SK-N-SH (cell line): ENCODE results near the gene MGLL.
"Not testable (repeated sequence)": the region's sequence is repeated elsewhere in the genome, so short reads cannot be mapped to it uniquely, and the experiment has no call there.

Experiments used
- CTCF ChIP-seq: fragments of 200-600 bp; sonication (generic); IDR thresholded peaks from 2 replicates; pipeline ENCODE4 v1.6.1; 2017; ENCODE audit warnings: antibody characterized with exemption, mild to moderate bottlenecking, moderate library complexity
- EP300 ChIP-seq, 2 experiments: IDR thresholded peaks; 2 replicates each; pipeline versions ENCODE4 v1.4.0 to v1.6.1; 2012; ENCODE audit warnings: borderline replicate concordance in 1 of 2, low read depth in 1 of 2, low read length in 1 of 2
- MXI1 ChIP-seq: IDR thresholded peaks from 2 replicates; pipeline ENCODE4 v1.6.1; 2012; ENCODE audit warnings: mild to moderate bottlenecking, low read depth, low read length, improper control_type of control experiment
- NFIC ChIP-seq: IDR thresholded peaks from 2 replicates; pipeline ENCODE4 v1.4.0; 2012; ENCODE audit warnings: borderline replicate concordance
- POLR2AphosphoS5 ChIP-seq: IDR thresholded peaks from 2 replicates; pipeline ENCODE4 v1.6.1; 2012; ENCODE audit warnings: low read depth, low read length
- RFX5 ChIP-seq: IDR thresholded peaks from 2 replicates; pipeline ENCODE4 v1.6.1; 2012; ENCODE audit warnings: mild to moderate bottlenecking, improper control_type of control experiment, low read length
- SMC3 ChIP-seq: IDR thresholded peaks from 2 replicates; pipeline ENCODE4 v1.6.1; 2012; ENCODE audit warnings: low read depth, low read length, improper control_type of control experiment
- TAF1 ChIP-seq: IDR thresholded peaks from 2 replicates; pipeline ENCODE4 v1.6.1; 2012; ENCODE audit warnings: low read depth, mild to moderate bottlenecking, low read length, moderate library complexity, borderline replicate concordance
- TF ChIP-seq, protein P1 (sequence below): IDR thresholded peaks from 2 replicates; pipeline ENCODE4 v1.6.1; 2012; ENCODE audit warnings: mild to moderate bottlenecking, low read depth, low read length, moderate library complexity

DNA sequence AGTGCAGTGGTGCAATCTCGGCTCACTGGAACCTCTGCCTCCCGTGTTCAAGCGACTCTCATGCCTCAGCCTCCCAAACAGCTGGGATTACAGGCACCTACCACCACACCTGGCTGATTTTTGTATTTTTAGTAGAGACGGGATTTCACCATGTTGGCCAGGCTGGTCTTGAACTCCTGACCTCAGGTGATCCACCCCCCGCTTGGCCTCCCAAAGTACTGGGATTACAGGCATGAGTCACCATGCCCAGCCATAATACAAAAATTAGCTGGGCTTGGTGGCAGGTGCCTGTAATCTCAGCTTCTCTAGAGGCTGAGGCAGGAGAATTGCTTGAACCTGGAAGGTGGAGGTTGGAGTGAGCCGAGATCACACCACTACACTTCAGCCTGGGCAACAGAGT, 167.3 kb downstream of the MGLL start:
- TF ChIP-seq EP300 (IDR thresholded peaks at IDR 0.05; ENCODE audit: borderline replicate concordance in 1 of 2, low read depth in 1 of 2, low read length in 1 of 2); CTCF; NFIC; SMC3; TAF1; POLR2AphosphoS5; MXI1; RFX5: not testable (repeated sequence)
- TF ChIP-seq, protein P1, sequence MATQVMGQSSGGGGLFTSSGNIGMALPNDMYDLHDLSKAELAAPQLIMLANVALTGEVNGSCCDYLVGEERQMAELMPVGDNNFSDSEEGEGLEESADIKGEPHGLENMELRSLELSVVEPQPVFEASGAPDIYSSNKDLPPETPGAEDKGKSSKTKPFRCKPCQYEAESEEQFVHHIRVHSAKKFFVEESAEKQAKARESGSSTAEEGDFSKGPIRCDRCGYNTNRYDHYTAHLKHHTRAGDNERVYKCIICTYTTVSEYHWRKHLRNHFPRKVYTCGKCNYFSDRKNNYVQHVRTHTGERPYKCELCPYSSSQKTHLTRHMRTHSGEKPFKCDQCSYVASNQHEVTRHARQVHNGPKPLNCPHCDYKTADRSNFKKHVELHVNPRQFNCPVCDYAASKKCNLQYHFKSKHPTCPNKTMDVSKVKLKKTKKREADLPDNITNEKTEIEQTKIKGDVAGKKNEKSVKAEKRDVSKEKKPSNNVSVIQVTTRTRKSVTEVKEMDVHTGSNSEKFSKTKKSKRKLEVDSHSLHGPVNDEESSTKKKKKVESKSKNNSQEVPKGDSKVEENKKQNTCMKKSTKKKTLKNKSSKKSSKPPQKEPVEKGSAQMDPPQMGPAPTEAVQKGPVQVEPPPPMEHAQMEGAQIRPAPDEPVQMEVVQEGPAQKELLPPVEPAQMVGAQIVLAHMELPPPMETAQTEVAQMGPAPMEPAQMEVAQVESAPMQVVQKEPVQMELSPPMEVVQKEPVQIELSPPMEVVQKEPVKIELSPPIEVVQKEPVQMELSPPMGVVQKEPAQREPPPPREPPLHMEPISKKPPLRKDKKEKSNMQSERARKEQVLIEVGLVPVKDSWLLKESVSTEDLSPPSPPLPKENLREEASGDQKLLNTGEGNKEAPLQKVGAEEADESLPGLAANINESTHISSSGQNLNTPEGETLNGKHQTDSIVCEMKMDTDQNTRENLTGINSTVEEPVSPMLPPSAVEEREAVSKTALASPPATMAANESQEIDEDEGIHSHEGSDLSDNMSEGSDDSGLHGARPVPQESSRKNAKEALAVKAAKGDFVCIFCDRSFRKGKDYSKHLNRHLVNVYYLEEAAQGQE = not testable (repeated sequence)
